Endothelial cell of hepatic sinusoid (primary cell): Measurements from ENCODE around the gene PMIS2.
"Not testable (repeated sequence)": the region's sequence is repeated elsewhere in the genome, so short reads cannot be mapped to it uniquely, and the experiment has no call there.

Experiments
- in situ Hi-C: cut with HindIII; loops from 2 replicates; pipeline ENCODE4 v1.10.0; 2017; ENCODE audit warnings: low sequenced_read_pairs

The PMIS2 gene

GRCh38 chr19:35587321-35587720, 1.3 kb downstream of the PMIS2 start:
- in situ Hi-C loops = no loop called here

GRCh38 chr19:35590875-35591274, 4.9 kb downstream of the PMIS2 start:
- in situ Hi-C loops = no loop called here

GRCh38 chr19:35592226-35592625, 6.3 kb downstream of the PMIS2 start:
- in situ Hi-C loops = no loop called here

- in situ Hi-C loops = not testable (repeated sequence)
These were observed 9.1 kb downstream of the PMIS2 start for GRCh38 chr19:35595026-35595425.

- in situ Hi-C loops = no loop called here
These were observed 10.0 kb downstream of the PMIS2 start for GRCh38 chr19:35595928-35596327.

- in situ Hi-C loops = no loop called here
These were observed 10.5 kb downstream of the PMIS2 start for GRCh38 chr19:35596366-35596999.

- in situ Hi-C loops = no loop called here
These were observed 16.0 kb downstream of the PMIS2 start for GRCh38 chr19:35601971-35602370.

GRCh38 chr19:35604436-35604835, 18.5 kb downstream of the PMIS2 start:
- in situ Hi-C loops = not testable (repeated sequence)

GRCh38 chr19:35607170-35607569, 21.2 kb downstream of the PMIS2 start:
- in situ Hi-C loops = loop anchor here (5.0 kb wide), 1 partner anchor 50 kb away; no protein-coding TSS in a partner anchor

- in situ Hi-C loops = loop anchor here (5.0 kb wide), 1 partner anchor 50 kb away; no protein-coding TSS in a partner anchor
These were observed 21.7 kb downstream of the PMIS2 start for GRCh38 chr19:35607661-35608060.

- in situ Hi-C loops = loop anchor here (5.0 kb wide), 1 partner anchor 51 kb away; no protein-coding TSS in a partner anchor
These were observed 22.3 kb downstream of the PMIS2 start for GRCh38 chr19:35608251-35608650.

GRCh38 chr19:35609851-35610353, 23.9 kb downstream of the PMIS2 start:
- in situ Hi-C loops = loop anchor here (5.0 kb wide), 1 partner anchor 53 kb away; no protein-coding TSS in a partner anchor

- in situ Hi-C loops = no loop called here
These were observed 26.2 kb downstream of the PMIS2 start for GRCh38 chr19:35612224-35612558.

GRCh38 chr19:35612559-35613321, 26.8 kb downstream of the PMIS2 start, which contains the start of gene HAUS5:
Gene HAUS5, plus strand, starts transcription at chr19:35612735. Its CDS starts 60 bp downstream, at chr19:35612795.
- in situ Hi-C loops = no loop called here

GRCh38 chr19:35613574-35613973, 27.6 kb downstream of the PMIS2 start:
- in situ Hi-C loops = no loop called here

GRCh38 chr19:35615036-35615435, 29.1 kb downstream of the PMIS2 start:
- in situ Hi-C loops = no loop called here

GRCh38 chr19:35618857-35619256, 32.9 kb downstream of the PMIS2 start:
- in situ Hi-C loops = no loop called here

- in situ Hi-C loops = no loop called here
These were observed 33.4 kb downstream of the PMIS2 start for GRCh38 chr19:35619290-35619923.

GRCh38 chr19:35620001-35620400, 34.0 kb downstream of the PMIS2 start:
- in situ Hi-C loops = no loop called here

- in situ Hi-C loops = no loop called here
These were observed 35.7 kb downstream of the PMIS2 start for GRCh38 chr19:35621708-35622107.

GRCh38 chr19:35622750-35623149, 36.8 kb downstream of the PMIS2 start:
- in situ Hi-C loops = no loop called here
